ENCODE results near the gene D2HGDH. TPM values are rescaled to one million over a fixed set of nuclear protein-coding genes. Genes with fewer than 3 reads are reported as not detected.
"Not testable (repeated sequence)": the region's sequence is repeated elsewhere in the genome, so short reads cannot be mapped to it uniquely, and the experiment has no call there.

The D2HGDH gene
- total and polyA plus RNA-seq, 7 donors = 6.0 to 36.9 (median 12.0) TPM

- Histone ChIP-seq H3K27me3 (no peaks in the 10 kb centered on the region), H3K4me3 (no peak overlapping the region), H3K36me3 (peaks cover 0 to 28% (median 4%) of the 10 kb centered on the region in 4 donors), H3K4me1 (peaks cover 0 to 12% (median 7%) of the 10 kb centered on the region in 4 donors), H3K9me3 (no peaks in the 10 kb centered on the region), H3K27ac (no peak overlapping the region)
- no peak for DNase-seq
- WGBS, 2 donors = 95 to 97% methylated on average over 15 of the region's 15 CpGs
- intact Hi-C loops (cut with DNase I) = no loop called here
- TF ChIP-seq EP300 (IDR thresholded peaks at IDR 0.05) (no peak), CTCF (IDR thresholded peaks at IDR 0.05) (no peak), POLR2A (IDR thresholded peaks at IDR 0.05) (no peak), POLR2AphosphoS5 (IDR thresholded peaks at IDR 0.05) (no peak)
Observed at GRCh38 chr2:241739177-241739576, 4.7 kb downstream of the D2HGDH start.

GRCh38 chr2:241739651-241740050, 5.2 kb downstream of the D2HGDH start:
- WGBS, 2 donors = 78 to 86% methylated on average over 12 of the region's 12 CpGs
- Histone ChIP-seq H3K27me3 (no peaks in the 10 kb centered on the region), H3K4me3 (no peak overlapping the region), H3K36me3 (peaks cover 0 to 33% (median 8%) of the 10 kb centered on the region in 4 donors), H3K27ac (no peak overlapping the region), H3K4me1 (peaks cover 0 to 12% (median 6%) of the 10 kb centered on the region in 4 donors), H3K9me3 (no peaks in the 10 kb centered on the region)
- intact Hi-C loops (cut with DNase I) = no loop called here
- TF ChIP-seq EP300 (IDR thresholded peaks at IDR 0.05) (no peak), CTCF (IDR thresholded peaks at IDR 0.05) (no peak), POLR2A (IDR thresholded peaks at IDR 0.05) (no peak), POLR2AphosphoS5 (IDR thresholded peaks at IDR 0.05) (no peak)
- no peak for DNase-seq

GRCh38 chr2:241741016-241741415, 6.6 kb downstream of the D2HGDH start:
- DNase-seq = no peak
- Histone ChIP-seq H3K9me3 (no peaks in the 10 kb centered on the region), H3K4me1 (peaks cover 0 to under 1% (median 0%) of the 10 kb centered on the region in 4 donors), H3K27me3 (no peaks in the 10 kb centered on the region), H3K36me3 (peaks cover 0 to 46% (median 19%) of the 10 kb centered on the region in 4 donors), H3K27ac (no peak overlapping the region), H3K4me3 (no peak overlapping the region)
- intact Hi-C loops (cut with DNase I) = no loop called here
- TF ChIP-seq POLR2AphosphoS5 (IDR thresholded peaks at IDR 0.05) (no peak), CTCF (IDR thresholded peaks at IDR 0.05) (no peak), EP300 (IDR thresholded peaks at IDR 0.05) (no peak), POLR2A (IDR thresholded peaks at IDR 0.05) (no peak)
- 61 to 83% methylated on average over 10 of the region's 10 CpGs for WGBS, 2 donors

GRCh38 chr2:241742320-241742939, 8.0 kb downstream of the D2HGDH start:
- no peak for DNase-seq
- Histone ChIP-seq H3K27me3 (no peaks in the 10 kb centered on the region), H3K4me3 (no peak overlapping the region), H3K36me3 (peaks cover 0 to 58% (median 19%) of the 10 kb centered on the region in 4 donors), H3K27ac (no peak overlapping the region), H3K4me1 (no peaks in the 10 kb centered on the region), H3K9me3 (no peaks in the 10 kb centered on the region)
- TF ChIP-seq EP300 (IDR thresholded peaks at IDR 0.05) (no peak), CTCF (IDR thresholded peaks at IDR 0.05) (no peak), POLR2AphosphoS5 (IDR thresholded peaks at IDR 0.05) (no peak)
- intact Hi-C loops (cut with DNase I) = no loop called here
- 97 to 98% methylated on average over 28 of the region's 28 CpGs for WGBS, 2 donors

GRCh38 chr2:241743008-241743407, 8.6 kb downstream of the D2HGDH start:
- H3K4me1 ChIP-seq; H3K9me3 ChIP-seq; intact Hi-C loops (cut with DNase I); H3K27me3 ChIP-seq; H3K27ac ChIP-seq; DNase-seq; H3K4me3 ChIP-seq: not testable (repeated sequence)
- 93 to 96% methylated on average over 15 of the region's 15 CpGs for whole genome bisulfite sequencing, 2 donors
- peaks cover 0 to 63% (median 19%) of the 10 kb centered on the region in 4 donors for H3K36me3 ChIP-seq

Measured in sigmoid colon (tissue), 7 donors.